Brain microvascular endothelial cell (primary cell): ENCODE results near the gene ANLN.

ENCODE experiments used
- DNase-seq: peaks from one replicate; pipeline ENCODE4 v3.0.0-alpha.2; 2020
- H3K27ac ChIP-seq: fragments of 250-450 bp; sonication (Bioruptor Pico); 2 replicates; pipeline ENCODE4 v1.5.1; 2020; ENCODE audit warnings: mild to moderate bottlenecking, moderate library complexity
- H3K27me3 ChIP-seq: fragments of 250-450 bp; sonication (Bioruptor Pico); replicated peaks from 2 replicates; pipeline ENCODE4 v1.5.1; 2020; ENCODE audit warnings: mild to moderate bottlenecking
- H3K36me3 ChIP-seq: fragments of 250-450 bp; sonication (Bioruptor Pico); replicated peaks from 2 replicates; pipeline ENCODE4 v1.5.1; 2020; ENCODE audit warnings: mild to moderate bottlenecking
- H3K4me3 ChIP-seq: 2 replicates; pipeline ENCODE4 v1.5.1; 2011; ENCODE audit warnings: low read depth, mild to moderate bottlenecking, control low read depth, low read length, moderate library complexity
- CTCF ChIP-seq: IDR thresholded peaks from 2 replicates; pipeline ENCODE4 v1.5.1; 2011; ENCODE audit warnings: low read depth, mild to moderate bottlenecking, moderate library complexity, low read length, control low read depth, inconsistent platforms; ENCODE audit errors: missing control alignments
- in situ Hi-C: cut with HindIII; loops from 2 replicates; pipeline ENCODE4 v1.10.0; 2017; ENCODE audit warnings: low sequenced_read_pairs, low pct_ligation_motif_present

The ANLN gene

GRCh38 chr7:36400606-36401005 is 10.9 kb downstream of the ANLN start:
- in situ Hi-C loops: no loop called here
- DNase-seq: peak; percentile 22
- H3K27me3 ChIP-seq: no peaks in the 10 kb centered on the region
- TF ChIP-seq CTCF: no peak
- H3K27ac ChIP-seq: no peak overlapping the region
- H3K36me3 ChIP-seq: no peaks in the 10 kb centered on the region
- no peak overlapping the region for H3K4me3 ChIP-seq

- Histone ChIP-seq H3K27ac (no peak overlapping the region), H3K36me3 (no peaks in the 10 kb centered on the region), H3K27me3 (no peaks in the 10 kb centered on the region), H3K4me3 (no peak overlapping the region)
- in situ Hi-C loops: no loop called here
- no peak for DNase-seq
- no peak for TF ChIP-seq CTCF
Observed at GRCh38 chr7:36403452-36403851, 13.8 kb downstream of the ANLN start.

GRCh38 chr7:36404639-36405408 is 15.2 kb downstream of the ANLN start:
- in situ Hi-C loops: no loop called here
- Histone ChIP-seq H3K36me3 (no peaks in the 10 kb centered on the region), H3K27ac (no peak overlapping the region), H3K27me3 (no peaks in the 10 kb centered on the region), H3K4me3 (no peak overlapping the region)
- no peak for DNase-seq
- no peak for TF ChIP-seq CTCF

GRCh38 chr7:36405409-36405803 is 15.7 kb downstream of the ANLN start:
- in situ Hi-C loops: no loop called here
- no peak overlapping the region for H3K4me3 ChIP-seq
- no peaks in the 10 kb centered on the region for H3K27me3 ChIP-seq
- H3K36me3 ChIP-seq: no peaks in the 10 kb centered on the region
- TF ChIP-seq CTCF: no peak
- DNase-seq: no peak
- no peak overlapping the region for H3K27ac ChIP-seq

GRCh38 chr7:36406156-36406555 is 16.5 kb downstream of the ANLN start:
- H3K27ac ChIP-seq: no peak overlapping the region
- H3K4me3 ChIP-seq: no peak overlapping the region
- in situ Hi-C loops: no loop called here
- DNase-seq: no peak
- no peak for TF ChIP-seq CTCF
- no peaks in the 10 kb centered on the region for H3K36me3 ChIP-seq
- H3K27me3 ChIP-seq: no peaks in the 10 kb centered on the region
